ENCODE measurements around the gene MED26.

MED26 gene

DNA sequence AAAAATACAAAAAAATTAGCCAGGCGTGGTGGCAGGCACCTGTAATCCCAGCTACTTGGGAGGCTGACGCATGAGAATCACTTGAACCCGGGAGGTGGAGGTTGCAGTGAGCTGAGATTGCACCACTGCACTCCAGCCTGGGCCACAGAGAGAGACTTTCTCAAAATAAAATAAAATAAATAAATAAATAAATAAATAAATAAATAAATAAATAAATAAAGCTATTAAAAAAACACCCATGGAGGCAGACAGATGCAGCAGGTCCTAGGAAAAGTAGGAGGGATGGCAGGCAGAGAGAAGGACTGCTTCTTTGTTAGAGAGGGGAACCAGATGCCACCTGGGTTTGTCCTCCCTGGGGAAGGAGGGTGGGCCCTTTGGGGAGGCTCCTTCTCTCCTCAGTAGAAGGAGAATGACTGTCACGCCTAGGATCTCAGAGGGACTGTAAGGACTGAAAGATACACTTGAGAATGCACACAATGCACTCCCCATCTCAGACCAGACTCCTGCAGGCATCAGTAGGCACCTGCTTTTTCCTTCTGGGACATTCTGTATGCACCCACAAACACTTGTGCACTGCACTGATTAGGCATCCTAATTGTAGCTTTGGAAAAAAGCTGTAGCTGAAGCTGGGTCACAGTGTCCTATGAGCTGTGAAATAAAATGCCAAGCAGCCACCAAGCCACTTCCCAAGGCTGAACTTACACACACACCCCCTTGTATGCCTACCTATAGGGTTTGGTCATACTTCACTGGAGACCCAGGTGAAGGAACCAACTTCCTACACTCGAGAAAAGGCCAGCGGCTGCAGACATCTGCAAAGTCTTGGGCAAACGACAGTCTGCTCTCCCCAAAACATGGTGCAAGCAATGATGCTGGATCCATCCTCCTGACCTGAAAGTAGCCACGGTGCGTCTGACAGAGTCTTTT is 36.9 kb downstream of the MED26 start:
- H3K9ac ChIP-seq = no peak overlapping the region
- H3K79me2 ChIP-seq = peaks cover 83% of the 10 kb centered on the region
- H3K27me3 ChIP-seq (ENCODE audit: control insufficient read depth, insufficient read depth, low read length) = no peaks in the 10 kb centered on the region
- no peak for TF ChIP-seq CTCF (IDR thresholded peaks at IDR 0.05)
- H3K4me3 ChIP-seq (ENCODE audit: low read depth, low read length) = no peak overlapping the region
- no peaks in the 10 kb centered on the region for H3K36me3 ChIP-seq (ENCODE audit: control insufficient read depth, insufficient read depth, low read length)
- H3K4me1 ChIP-seq = peaks cover 17% of the 10 kb centered on the region
- H3K4me2 ChIP-seq (ENCODE audit: low read length) = no peak overlapping the region
- no peaks in the 10 kb centered on the region for H3K9me3 ChIP-seq (ENCODE audit: control insufficient read depth, low read length)
- H3K27ac ChIP-seq = no peak overlapping the region
- no peak overlapping the region for H2AFZ ChIP-seq

DNA sequence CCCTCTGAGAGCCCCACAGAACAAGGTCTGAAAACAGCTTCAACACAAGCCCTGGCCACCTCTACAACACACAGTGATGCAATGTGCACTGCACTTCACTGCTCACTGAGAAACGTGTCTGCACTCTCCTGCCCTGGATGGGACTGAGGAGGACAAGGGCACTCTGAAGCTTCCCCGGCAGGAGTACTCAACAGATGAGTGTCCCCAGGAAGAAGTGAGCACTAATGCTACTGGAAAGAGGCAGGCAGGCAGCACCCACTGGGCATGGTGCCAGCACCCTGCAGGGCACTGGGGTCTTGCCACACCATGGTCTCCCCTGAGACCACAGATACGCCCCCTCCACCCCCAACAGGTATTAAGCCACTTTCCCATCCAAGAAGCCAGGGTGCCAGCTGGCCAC is 38.1 kb downstream of the MED26 start:
- H2AFZ ChIP-seq = no peak overlapping the region
- H3K4me2 ChIP-seq (ENCODE audit: low read length) = no peak overlapping the region
- H3K36me3 ChIP-seq (ENCODE audit: control insufficient read depth, insufficient read depth, low read length) = no peaks in the 10 kb centered on the region
- no peak overlapping the region for H3K27ac ChIP-seq
- no peak overlapping the region for H3K4me3 ChIP-seq (ENCODE audit: low read depth, low read length)
- peaks cover 73% of the 10 kb centered on the region for H3K79me2 ChIP-seq
- H3K27me3 ChIP-seq (ENCODE audit: control insufficient read depth, insufficient read depth, low read length) = no peaks in the 10 kb centered on the region
- H3K9ac ChIP-seq = no peak overlapping the region
- H3K4me1 ChIP-seq = peaks cover 17% of the 10 kb centered on the region
- no peak for TF ChIP-seq CTCF (IDR thresholded peaks at IDR 0.05)
- H3K9me3 ChIP-seq (ENCODE audit: control insufficient read depth, low read length) = no peaks in the 10 kb centered on the region

GRCh38 chr19:16588824-16589577 is 39.0 kb downstream of the MED26 start:
- H2AFZ ChIP-seq = no peak overlapping the region
- peaks cover 64% of the 10 kb centered on the region for H3K79me2 ChIP-seq
- no peaks in the 10 kb centered on the region for H3K27me3 ChIP-seq (ENCODE audit: control insufficient read depth, insufficient read depth, low read length)
- no peaks in the 10 kb centered on the region for H3K36me3 ChIP-seq (ENCODE audit: control insufficient read depth, insufficient read depth, low read length)
- H3K27ac ChIP-seq = no peak overlapping the region
- no peak overlapping the region for H3K9ac ChIP-seq
- H3K9me3 ChIP-seq (ENCODE audit: control insufficient read depth, low read length) = no peaks in the 10 kb centered on the region
- no peak for TF ChIP-seq CTCF (IDR thresholded peaks at IDR 0.05)
- H3K4me2 ChIP-seq (ENCODE audit: low read length) = peak overlapping the region; percentile 4
- peaks cover 17% of the 10 kb centered on the region for H3K4me1 ChIP-seq
- H3K4me3 ChIP-seq (ENCODE audit: low read depth, low read length) = no peak overlapping the region

DNA sequence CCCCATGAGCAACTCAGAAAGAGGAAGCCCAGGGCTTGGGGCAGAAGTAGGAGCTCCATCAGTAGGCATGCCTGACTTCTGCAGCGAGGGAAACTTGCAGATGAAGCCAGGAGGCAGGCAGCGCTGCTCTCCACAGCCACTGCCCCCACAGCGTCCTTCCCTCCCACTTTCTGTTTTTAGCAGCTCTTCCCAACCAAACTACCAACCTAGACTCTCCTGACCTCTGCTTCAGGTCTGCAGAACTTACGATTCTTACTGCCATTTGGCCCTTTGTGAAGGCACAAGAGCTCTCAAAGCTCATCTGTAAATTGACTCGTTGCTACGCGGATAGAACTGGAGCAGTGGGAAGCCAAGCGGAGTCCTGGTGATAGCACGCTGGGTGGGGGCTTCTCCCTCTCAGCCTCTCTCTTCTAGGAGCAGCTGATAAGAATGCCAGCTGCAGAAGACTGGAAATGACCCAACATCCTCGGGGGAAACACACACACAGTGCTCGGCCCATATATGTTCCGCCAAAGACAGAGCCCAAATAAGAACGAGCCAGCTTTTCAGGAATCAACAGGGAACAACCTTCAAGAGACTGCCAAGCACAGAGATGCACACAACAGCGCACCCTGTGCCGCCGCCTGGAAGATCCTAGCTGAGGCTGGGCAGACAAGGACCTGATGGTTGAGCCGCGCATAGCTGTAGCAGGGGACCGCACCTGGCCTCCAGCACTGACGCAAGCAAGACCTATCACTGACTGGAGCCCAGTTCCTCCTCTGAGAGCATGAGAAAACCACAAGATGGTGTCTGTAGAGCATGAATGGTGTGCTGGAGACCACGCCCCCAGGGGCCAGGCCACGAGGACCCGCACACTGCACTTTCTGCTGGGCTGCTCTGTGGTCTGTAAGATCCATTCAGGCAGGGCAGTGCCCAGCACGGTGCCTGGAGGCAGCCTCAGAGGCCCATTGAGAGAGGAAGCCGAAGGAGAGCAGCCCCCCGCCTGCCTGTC is 39.9 kb downstream of the MED26 start:
- TF ChIP-seq CTCF (IDR thresholded peaks at IDR 0.05) = no peak
- H3K79me2 ChIP-seq = peaks cover 63% of the 10 kb centered on the region
- H3K27me3 ChIP-seq (ENCODE audit: control insufficient read depth, insufficient read depth, low read length) = no peaks in the 10 kb centered on the region
- no peak overlapping the region for H3K27ac ChIP-seq
- H3K4me1 ChIP-seq = peaks cover 25% of the 10 kb centered on the region
- H3K36me3 ChIP-seq (ENCODE audit: control insufficient read depth, insufficient read depth, low read length) = no peaks in the 10 kb centered on the region
- H3K9me3 ChIP-seq (ENCODE audit: control insufficient read depth, low read length) = no peaks in the 10 kb centered on the region
- H3K9ac ChIP-seq = no peak overlapping the region
- no peak overlapping the region for H3K4me3 ChIP-seq (ENCODE audit: low read depth, low read length)
- H3K4me2 ChIP-seq (ENCODE audit: low read length) = no peak overlapping the region
- H2AFZ ChIP-seq = no peak overlapping the region

Measured in parathyroid adenoma (tissue), 2 donors.